DMS 273 (cell line): ENCODE results near the gene ALDH1A1.

Experiments used
- DNase-seq: peaks from one replicate; lab custom pipeline; 2025; ENCODE audit not compliant: unreplicated experiment; lab: John Stamatoyannopoulos, UW

Gene ALDH1A1

GRCh38 chr9:72919246-72919945 lies 33.5 kb downstream of the ALDH1A1 start:
- DNase-seq, result no peak

GRCh38 chr9:72917892-72918509 lies 34.9 kb downstream of the ALDH1A1 start:
- DNase-seq, result no peak

- DNase-seq, result no peak
Observed at GRCh38 chr9:72915659-72916058, 37.2 kb downstream of the ALDH1A1 start.

- no peak for DNase-seq
Observed at GRCh38 chr9:72914750-72915149, 38.1 kb downstream of the ALDH1A1 start.

- DNase-seq, result no peak
Observed at GRCh38 chr9:72913382-72914009, 39.4 kb downstream of the ALDH1A1 start.

- DNase-seq, result no peak
Observed at GRCh38 chr9:72912476-72913381, 40.1 kb downstream of the ALDH1A1 start.

- no peak for DNase-seq
Observed at GRCh38 chr9:72911816-72912215, 41.0 kb downstream of the ALDH1A1 start.

GRCh38 chr9:72911247-72911775 lies 41.5 kb downstream of the ALDH1A1 start:
- no peak for DNase-seq

- DNase-seq, result no peak
Observed at GRCh38 chr9:72909428-72909827, 43.4 kb downstream of the ALDH1A1 start.

GRCh38 chr9:72907421-72907820 lies 45.4 kb downstream of the ALDH1A1 start:
- DNase-seq, result no peak

- no peak for DNase-seq
Observed at GRCh38 chr9:72906810-72907209, 46.0 kb downstream of the ALDH1A1 start.

GRCh38 chr9:72905514-72906480 lies 47.1 kb downstream of the ALDH1A1 start:
- DNase-seq, result no peak

GRCh38 chr9:72904267-72905093 lies 48.4 kb downstream of the ALDH1A1 start:
- DNase-seq, result no peak

GRCh38 chr9:72903103-72903502 lies 49.8 kb downstream of the ALDH1A1 start:
- DNase-seq, result no peak

GRCh38 chr9:72902268-72902667 lies 50.6 kb downstream of the ALDH1A1 start:
- no peak for DNase-seq

GRCh38 chr9:72899734-72900477 lies 52.9 kb downstream of the ALDH1A1 start:
- no peak for DNase-seq

- no peak for DNase-seq
Observed at GRCh38 chr9:72898784-72899733, 53.8 kb downstream of the ALDH1A1 start.
